ENCODE data around the gene INTS4.
"Not testable (repeated sequence)": the region's sequence is repeated elsewhere in the genome, so short reads cannot be mapped to it uniquely, and the experiment has no call there.

INTS4 gene

GRCh38 chr11:77854838-77855237 is 139.6 kb downstream of the INTS4 start:
- no peaks in the 10 kb centered on the region for H3K79me2 ChIP-seq (ENCODE audit: insufficient read depth, low read length)
- no peak for TF ChIP-seq EZH2phosphoT487 (conservative IDR thresholded peaks at IDR 0.05; ENCODE audit: low read length)
- TF ChIP-seq CTCF (IDR thresholded peaks at IDR 0.05; ENCODE audit: insufficient read depth, low read length, poor library complexity, severe bottlenecking) = no peak
- no peaks in the 10 kb centered on the region for H4K20me1 ChIP-seq (ENCODE audit: low read depth, low read length)
- no peak overlapping the region for H3K9ac ChIP-seq (ENCODE audit: low read length)
- H3F3A ChIP-seq (ENCODE audit: insufficient read depth) = no peaks in the 10 kb centered on the region
- H3K36me3 ChIP-seq (ENCODE audit: low read length) = no peaks in the 10 kb centered on the region; the same call in 1 of the 2 replicates
- no peak overlapping the region for H3K4me3 ChIP-seq (ENCODE audit: insufficient read depth, low read length, poor library complexity, severe bottlenecking)
- no peak overlapping the region for H2AFZ ChIP-seq (ENCODE audit: low read depth, low read length, severe bottlenecking)
- no peaks in the 10 kb centered on the region for H3K27me3 ChIP-seq (ENCODE audit: low read length)
- no peak overlapping the region for H3K27ac ChIP-seq (ENCODE audit: low read depth, low read length)
- no peak overlapping the region for H3K4me2 ChIP-seq (ENCODE audit: low read depth, low read length, poor library complexity, severe bottlenecking)
- no peaks in the 10 kb centered on the region for H3K9me2 ChIP-seq (replicated peaks; ENCODE audit: insufficient read depth, low read length)
- peaks cover 23% of the 10 kb centered on the region; the same call in 1 of the 2 replicates for H3K9me3 ChIP-seq (ENCODE audit: insufficient read depth, low read length)

- Histone ChIP-seq H3K79me2 (ENCODE audit: insufficient read depth, low read length) (no peaks in the 10 kb centered on the region), H3K27ac (ENCODE audit: low read depth, low read length) (no peak overlapping the region), H3K9me2 (replicated peaks; ENCODE audit: insufficient read depth, low read length) (no peaks in the 10 kb centered on the region), H4K20me1 (ENCODE audit: low read depth, low read length) (no peaks in the 10 kb centered on the region), H3F3A (ENCODE audit: insufficient read depth) (no peaks in the 10 kb centered on the region), H3K4me2 (ENCODE audit: low read depth, low read length, poor library complexity, severe bottlenecking) (no peak overlapping the region), H3K4me3 (ENCODE audit: insufficient read depth, low read length, poor library complexity, severe bottlenecking) (no peak overlapping the region), H3K9me3 (ENCODE audit: insufficient read depth, low read length) (peaks cover 22% of the 10 kb centered on the region; the same call in 1 of the 2 replicates), H3K36me3 (ENCODE audit: low read length) (no peaks in the 10 kb centered on the region; the same call in 1 of the 2 replicates), H2AFZ (ENCODE audit: low read depth, low read length, severe bottlenecking) (no peak overlapping the region), H3K9ac (ENCODE audit: low read length) (no peak overlapping the region), H3K27me3 (ENCODE audit: low read length) (no peaks in the 10 kb centered on the region)
- TF ChIP-seq EZH2phosphoT487 (conservative IDR thresholded peaks at IDR 0.05; ENCODE audit: low read length) (no peak), CTCF (IDR thresholded peaks at IDR 0.05; ENCODE audit: insufficient read depth, low read length, poor library complexity, severe bottlenecking) (no peak)
Observed at GRCh38 chr11:77851503-77851902, 143.0 kb downstream of the INTS4 start.

- not testable (repeated sequence) for H3K9ac ChIP-seq (ENCODE audit: low read length); H3K79me2 ChIP-seq (ENCODE audit: insufficient read depth, low read length); H3K27ac ChIP-seq (ENCODE audit: low read depth, low read length); H3F3A ChIP-seq (ENCODE audit: insufficient read depth); H3K9me2 ChIP-seq (replicated peaks; ENCODE audit: insufficient read depth, low read length); H3K36me3 ChIP-seq (ENCODE audit: low read length); H4K20me1 ChIP-seq (ENCODE audit: low read depth, low read length); H3K4me3 ChIP-seq (ENCODE audit: insufficient read depth, low read length, poor library complexity, severe bottlenecking); H2AFZ ChIP-seq (ENCODE audit: low read depth, low read length, severe bottlenecking); H3K27me3 ChIP-seq (ENCODE audit: low read length); H3K4me2 ChIP-seq (ENCODE audit: low read depth, low read length, poor library complexity, severe bottlenecking); H3K9me3 ChIP-seq (ENCODE audit: insufficient read depth, low read length)
Observed at GRCh38 chr11:77843700-77844099, 150.8 kb downstream of the INTS4 start.

GRCh38 chr11:77842441-77843121 is 151.9 kb downstream of the INTS4 start:
- H3K9ac ChIP-seq (ENCODE audit: low read length) = no peak overlapping the region
- H3K79me2 ChIP-seq (ENCODE audit: insufficient read depth, low read length) = no peaks in the 10 kb centered on the region
- no peak overlapping the region for H3K27ac ChIP-seq (ENCODE audit: low read depth, low read length)
- no peak for TF ChIP-seq EZH2phosphoT487 (conservative IDR thresholded peaks at IDR 0.05; ENCODE audit: low read length)
- TF ChIP-seq CTCF (IDR thresholded peaks at IDR 0.05; ENCODE audit: insufficient read depth, low read length, poor library complexity, severe bottlenecking) = no peak
- H3K4me2 ChIP-seq (ENCODE audit: low read depth, low read length, poor library complexity, severe bottlenecking) = no peak overlapping the region
- 0 out of 2 replicates have a peak, but pooled peaks cover 3% of the 10 kb centered on the region for H3K36me3 ChIP-seq (ENCODE audit: low read length)
- no peaks in the 10 kb centered on the region for H3K27me3 ChIP-seq (ENCODE audit: low read length)
- no peak overlapping the region for H2AFZ ChIP-seq (ENCODE audit: low read depth, low read length, severe bottlenecking)
- H3K4me3 ChIP-seq (ENCODE audit: insufficient read depth, low read length, poor library complexity, severe bottlenecking) = no peak overlapping the region
- H4K20me1 ChIP-seq (ENCODE audit: low read depth, low read length) = no peaks in the 10 kb centered on the region
- no peaks in the 10 kb centered on the region for H3K9me2 ChIP-seq (replicated peaks; ENCODE audit: insufficient read depth, low read length)
- H3K9me3 ChIP-seq (ENCODE audit: insufficient read depth, low read length) = no peaks in the 10 kb centered on the region
- H3F3A ChIP-seq (ENCODE audit: insufficient read depth) = no peaks in the 10 kb centered on the region

Measured in SU-DHL-6 (cell line).